ENCODE measurements around the gene IER3.
"Not testable (repeated sequence)": the region's sequence is repeated elsewhere in the genome, so short reads cannot be mapped to it uniquely, and the experiment has no call there.

Gene IER3

DNA sequence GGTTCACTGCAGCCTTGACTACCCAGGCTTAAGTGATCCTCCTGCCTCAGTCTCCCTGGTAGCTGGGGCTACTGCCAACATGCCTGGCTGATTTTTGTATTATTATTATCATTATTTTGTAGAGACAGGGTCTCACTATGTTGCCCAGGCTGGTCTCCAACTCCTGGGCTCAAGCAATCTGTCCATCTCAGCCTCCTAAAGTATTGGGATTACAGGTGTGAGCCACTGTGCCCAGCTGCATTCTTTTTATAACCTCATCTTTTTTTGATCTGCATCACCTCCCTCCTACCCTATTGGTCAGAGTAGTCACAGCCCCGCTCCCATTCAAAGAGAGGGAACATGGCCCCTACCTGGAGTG, 23.6 kb upstream of the IER3 start:
- no peak for ATAC-seq

GRCh38 chr6:30767158-30767943, 23.0 kb upstream of the IER3 start:
- no peak for ATAC-seq

DNA sequence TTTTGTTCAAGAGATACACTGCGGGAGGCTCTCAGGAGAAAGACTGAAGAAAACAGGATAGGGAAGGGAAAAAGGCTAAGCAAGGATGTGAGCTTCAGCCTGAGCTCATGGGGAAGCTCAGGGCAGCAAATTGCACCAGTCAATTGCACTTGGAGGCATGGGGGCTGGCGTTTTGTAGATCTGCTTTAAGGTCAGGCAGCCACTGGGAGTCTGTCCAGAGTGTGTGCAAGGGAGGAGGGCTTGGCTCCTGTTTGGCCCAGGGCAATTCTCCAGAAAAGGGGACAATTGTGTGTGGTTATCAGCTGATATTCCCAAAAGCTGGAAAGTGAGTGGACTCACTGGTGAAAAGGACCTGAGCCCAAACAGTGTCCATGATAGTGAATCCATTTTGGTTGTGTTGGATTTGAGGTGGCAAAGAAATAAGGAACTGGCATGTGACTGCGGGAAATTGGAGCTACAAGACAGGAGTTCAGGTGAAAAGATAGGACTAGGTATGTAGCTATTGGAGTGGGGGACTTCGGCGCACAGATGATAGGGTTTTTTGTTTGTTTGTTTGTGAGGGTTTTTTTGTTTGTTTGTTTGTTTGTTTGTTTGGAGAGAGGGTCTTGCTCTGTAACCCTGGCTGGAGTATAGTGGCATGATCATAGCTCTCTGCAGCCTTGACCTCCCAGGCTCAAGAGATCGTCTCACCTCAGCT, 22.3 kb upstream of the IER3 start:
- ATAC-seq, result no peak

GRCh38 chr6:30765495-30765894, 21.1 kb upstream of the IER3 start:
- not testable (repeated sequence) for ATAC-seq

DNA sequence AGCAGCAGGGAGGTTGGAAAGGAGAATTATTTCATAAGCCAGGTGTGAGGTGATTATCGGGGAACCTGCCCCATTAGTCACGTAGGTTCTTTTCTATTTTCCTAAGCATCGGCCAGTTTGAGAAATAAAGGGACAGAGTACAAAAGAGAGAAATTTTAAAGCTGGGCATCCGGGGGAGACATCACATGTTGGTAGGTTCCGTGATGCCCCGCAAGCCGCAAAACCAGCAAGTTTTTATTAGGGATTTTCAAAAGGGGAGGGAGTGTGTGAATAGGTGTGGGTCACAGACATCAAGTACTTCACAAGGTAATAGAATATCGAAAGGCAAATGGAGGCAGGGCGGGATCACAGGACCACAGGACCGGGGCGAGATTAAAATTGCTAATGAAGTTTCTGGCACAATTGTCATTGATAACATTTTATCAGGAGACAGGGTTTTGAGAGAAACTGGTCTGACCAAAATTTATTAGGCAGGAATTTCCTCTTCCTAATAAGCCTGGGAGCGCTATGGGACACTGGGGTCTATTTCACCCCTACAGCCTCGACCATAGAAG, 20.2 kb upstream of the IER3 start:
- not testable (repeated sequence) for ATAC-seq

GRCh38 chr6:30763618-30764489, 19.5 kb upstream of the IER3 start:
- ATAC-seq, result no peak

DNA sequence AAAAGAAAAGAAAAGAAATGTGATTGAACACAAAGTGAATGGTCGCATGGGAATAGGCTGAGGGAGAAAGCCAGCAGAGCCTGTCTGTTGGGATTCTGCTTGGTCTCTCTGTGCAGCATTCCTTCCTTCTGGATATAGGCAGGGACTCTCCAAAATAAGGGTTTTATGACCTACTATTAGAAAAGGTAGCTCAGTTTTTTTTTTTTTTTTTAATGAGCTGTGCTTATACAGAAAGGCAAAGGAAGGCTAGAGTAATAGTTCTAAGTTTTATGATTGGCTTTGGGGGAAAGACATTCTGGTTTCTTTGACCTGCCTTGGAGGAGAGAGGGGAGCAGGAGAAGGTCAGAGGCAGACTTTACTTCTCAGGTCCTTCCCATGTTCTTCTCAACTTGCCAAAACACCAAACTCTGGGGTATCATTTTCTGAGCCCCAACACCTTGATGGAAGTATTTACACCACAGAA, 18.8 kb upstream of the IER3 start:
- no peak for ATAC-seq

GRCh38 chr6:30761791-30762429, 17.6 kb upstream of the IER3 start:
- peak; percentile 30 to 35 for ATAC-seq

DNA sequence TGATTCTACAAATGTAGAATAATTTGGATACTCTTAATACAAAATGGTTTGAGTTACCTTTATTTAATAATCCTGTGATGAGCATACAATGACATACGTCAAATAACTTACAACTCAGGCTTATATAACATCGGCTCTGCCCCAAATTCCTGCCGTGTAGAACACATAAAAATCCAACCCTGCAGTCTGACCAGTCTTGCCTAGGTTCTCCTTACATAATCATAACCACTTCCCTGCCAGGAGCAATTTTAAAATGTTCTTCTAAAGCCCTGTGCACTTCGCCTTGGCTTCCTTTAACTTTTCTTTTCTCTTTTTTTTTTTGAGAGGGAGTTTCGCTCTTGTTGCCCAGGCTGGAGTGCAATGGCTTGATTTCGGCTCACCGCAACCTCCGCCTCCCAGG, 16.2 kb upstream of the IER3 start:
- no peak for ATAC-seq

GRCh38 chr6:30759575-30760239, 15.4 kb upstream of the IER3 start:
- no peak for ATAC-seq

DNA sequence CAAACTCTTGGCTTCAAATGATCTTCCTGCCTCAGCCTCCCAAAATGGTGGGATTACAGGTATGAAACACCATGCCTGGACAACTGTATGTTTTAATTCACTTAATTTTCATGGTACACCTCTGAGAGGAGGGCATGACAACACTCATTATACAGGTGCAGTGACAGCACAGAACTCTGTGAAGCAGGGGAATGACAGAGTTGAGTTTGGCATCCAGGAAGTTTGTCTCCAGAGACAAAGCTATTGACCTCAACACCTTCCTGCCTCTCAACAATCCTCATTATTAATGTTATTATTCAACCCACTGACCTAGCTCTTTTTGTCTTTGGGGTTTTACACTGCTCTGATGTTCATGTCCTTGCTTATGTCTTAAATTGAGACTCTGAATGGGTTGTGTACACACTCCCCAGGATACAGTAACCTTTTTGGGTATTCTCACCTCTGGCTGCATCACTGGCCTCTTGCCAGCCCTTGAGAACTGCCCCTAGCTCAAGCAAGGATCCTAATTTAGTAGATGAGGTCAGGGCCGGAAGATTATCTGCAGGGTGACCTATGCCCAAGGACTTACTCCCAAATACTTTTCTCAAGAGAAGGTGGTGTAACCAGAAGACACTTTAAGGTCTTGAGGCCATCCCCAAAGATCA, 13.0 kb upstream of the IER3 start:
- no peak for ATAC-seq

GRCh38 chr6:30756405-30757003, 12.2 kb upstream of the IER3 start:
- ATAC-seq, result not testable (repeated sequence)

DNA sequence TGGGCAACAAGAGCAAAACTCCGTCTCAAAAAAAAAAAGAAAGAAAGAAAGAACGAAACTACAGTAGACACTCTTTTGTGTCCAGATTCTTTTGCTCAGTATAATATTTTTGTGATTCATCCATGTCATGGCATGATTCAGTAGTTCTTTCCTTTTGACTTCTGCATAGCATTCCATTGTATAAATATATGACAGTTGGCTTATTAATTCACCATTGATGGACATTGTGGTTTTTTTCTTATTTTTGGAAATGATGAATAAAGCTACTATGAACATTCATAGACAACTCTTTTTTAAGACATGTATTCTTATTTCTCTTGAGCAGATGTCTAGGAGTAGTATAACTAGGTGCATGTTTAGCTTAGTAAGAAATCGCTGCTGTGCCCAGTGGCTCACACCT, 10.3 kb upstream of the IER3 start:
- peak; percentile 38 to 57 for ATAC-seq

- ATAC-seq, result peak in 1 of 2 donors; percentile 15
Observed at GRCh38 chr6:30752157-30752927, 8.0 kb upstream of the IER3 start.

DNA sequence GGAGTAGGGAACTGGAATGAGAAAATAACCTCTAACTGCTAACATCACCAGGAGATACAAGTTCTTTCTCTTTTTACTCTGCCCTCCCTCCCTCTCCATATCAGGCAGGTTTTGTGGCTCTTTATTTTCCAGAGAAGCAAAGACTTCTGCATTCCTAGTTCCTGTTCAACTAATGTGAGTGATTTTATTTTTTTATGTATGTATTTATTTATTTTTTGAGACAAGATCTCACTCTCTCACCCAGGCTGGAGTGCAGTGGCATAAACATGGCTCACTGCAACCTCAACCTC, 6.0 kb upstream of the IER3 start:
- no peak for ATAC-seq

- ATAC-seq, result no peak
Observed at GRCh38 chr6:30749554-30750378, 5.4 kb upstream of the IER3 start.

DNA sequence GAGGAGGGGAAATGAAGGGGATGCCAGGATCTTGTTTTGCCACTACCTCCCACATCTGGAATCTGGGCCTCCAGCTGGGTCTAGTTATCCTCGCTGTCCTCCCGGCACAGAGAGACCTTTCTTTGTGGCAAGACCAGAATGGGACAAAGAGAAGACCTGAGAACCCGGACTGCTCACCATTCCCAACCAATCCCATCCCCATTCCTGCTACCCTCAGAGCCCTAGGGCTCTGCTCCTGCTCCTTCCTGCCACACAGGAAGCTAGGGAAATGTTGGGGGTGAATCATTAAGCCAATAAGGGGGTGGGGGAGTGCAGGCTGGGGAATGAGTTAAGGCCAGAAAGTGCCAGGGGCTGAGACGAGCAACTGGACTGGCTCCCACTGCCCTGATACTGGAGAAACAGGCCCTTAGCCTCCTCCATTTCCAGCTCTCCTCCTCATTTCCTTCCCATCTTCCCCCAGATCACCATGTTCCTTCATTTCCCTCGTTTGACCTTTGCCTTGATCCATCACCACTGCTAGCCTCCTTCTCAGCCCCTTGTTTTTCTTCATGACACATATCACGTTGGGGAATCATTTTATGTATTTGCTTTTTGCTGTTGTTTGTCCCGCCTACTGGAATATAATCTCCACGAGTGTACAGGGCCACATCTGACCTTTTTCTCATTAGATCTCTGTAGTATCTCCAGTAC, 4.6 kb upstream of the IER3 start:
- no peak for ATAC-seq

- ATAC-seq, result no peak
Observed at GRCh38 chr6:30747902-30748769, 3.8 kb upstream of the IER3 start.

Measured in activated CD4-positive, CD25-positive, alpha-beta regulatory T cell treated with anti-CD3 and anti-CD28 coated beads, Interleukin-2, amount 50 U/mL, for 24 hours (primary cell).